IMR-90 (cell line): ENCODE data around the gene ZFYVE21. TPM values are rescaled to one million over a fixed set of nuclear protein-coding genes. Genes with fewer than 3 reads are reported as not detected.

Source experiments
- ATAC-seq: fragments of 200-7000 bp; cut with Tn5 transposase; 2 replicates; pipeline ENCODE4 v1.9.1; 2020; ENCODE audit warnings: low read depth, mild to moderate bottlenecking, moderate library complexity
- BruUV-seq: library from RNA; stranded (reverse); fragments of 400-500 nt; replicated peaks from 2 replicates; lab custom pipeline; 2021; lab: Mats Ljungman, UMichigan
- CTCF ChIA-PET: fragments of 300-600 bp; formaldehyde crosslinking; extraction: SDS; loops from one replicate; lab custom pipeline; 2021; ENCODE audit warnings: antibody characterized with exemption; lab: Yijun Ruan, JAX
- POLR2A ChIA-PET: fragments of 300-600 bp; sonication (Branson Sonifier 250); formaldehyde crosslinking; loops from one replicate; lab custom pipeline; 2022; ENCODE audit warnings: antibody characterized with exemption; ENCODE audit not compliant: unreplicated experiment; lab: Charles Lee
- DNase-seq: peaks from one replicate; pipeline ENCODE4 v3.0.0; 2013
- H2AFZ ChIP-seq: replicated peaks from 2 replicates; pipeline ENCODE3; 2013; ENCODE audit warnings: low read length, mild to moderate bottlenecking; ENCODE audit not compliant: poor library complexity
- H2AK5ac ChIP-seq: 2 replicates; pipeline ENCODE4 v1.6.1; 2013; ENCODE audit warnings: low read depth, low read length, inconsistent platforms
- H2AK9ac ChIP-seq: replicated peaks from 2 replicates; pipeline ENCODE3; 2013; ENCODE audit warnings: mild to moderate bottlenecking, low read depth, low read length, moderate library complexity; ENCODE audit not compliant: poor library complexity
- H2BK120ac ChIP-seq: 2 replicates; pipeline ENCODE4 v1.6.1; 2013; ENCODE audit warnings: low read depth, low read length, inconsistent platforms
- H2BK15ac ChIP-seq: 3 replicates; pipeline ENCODE4 v1.6.1; 2013; ENCODE audit warnings: low read depth, low read length, inconsistent platforms
- H2BK20ac ChIP-seq: 2 replicates; pipeline ENCODE4 v1.6.1; 2013; ENCODE audit warnings: low read depth, mild to moderate bottlenecking, inconsistent platforms, low read length, moderate library complexity
- H2BK5ac ChIP-seq: 2 replicates; pipeline ENCODE4 v1.6.1; 2013; ENCODE audit warnings: mild to moderate bottlenecking, low read depth, low read length, inconsistent platforms; ENCODE audit not compliant: poor library complexity, severe bottlenecking
- H3K14ac ChIP-seq: replicated peaks from 2 replicates; pipeline ENCODE4 v1.6.1; 2013; ENCODE audit warnings: low read depth, low read length, inconsistent platforms
- H3K18ac ChIP-seq: 2 replicates; pipeline ENCODE4 v1.6.1; 2013; ENCODE audit warnings: low read depth, low read length, control low read depth
- H3K23ac ChIP-seq: 2 replicates; pipeline ENCODE4 v1.6.1; 2013; ENCODE audit warnings: low read depth, low read length, inconsistent platforms
- H3K27ac ChIP-seq: 2 replicates; pipeline ENCODE4 v1.5.1; 2013; ENCODE audit warnings: mild to moderate bottlenecking, control low read depth, low read length; ENCODE audit not compliant: insufficient read depth
- H3K27me3 ChIP-seq: 2 replicates; pipeline ENCODE4 v1.6.1; 2013; ENCODE audit warnings: low read length; ENCODE audit not compliant: control insufficient read depth, insufficient read depth
- H3K36me3 ChIP-seq: 2 replicates; pipeline ENCODE4 v1.6.1; 2013; ENCODE audit warnings: low read length, mixed read lengths; ENCODE audit not compliant: control insufficient read depth, insufficient read depth
- H3K4ac ChIP-seq: 2 replicates; pipeline ENCODE4 v1.6.1; 2013; ENCODE audit warnings: low read depth, low read length, inconsistent platforms
- H3K4me1 ChIP-seq: 2 replicates; pipeline ENCODE4 v1.6.1; 2013; ENCODE audit warnings: low read length, mixed read lengths; ENCODE audit not compliant: control insufficient read depth, insufficient read depth
- H3K4me2 ChIP-seq: 2 replicates; pipeline ENCODE4 v1.6.1; 2013; ENCODE audit warnings: low read depth, mild to moderate bottlenecking, control low read depth, low read length, moderate library complexity
- H3K4me3 ChIP-seq: 2 replicates; pipeline ENCODE4 v1.5.1; 2013; ENCODE audit warnings: low read depth, mild to moderate bottlenecking, control low read depth, low read length, moderate library complexity; ENCODE audit not compliant: insufficient read depth
- H3K56ac ChIP-seq: 2 replicates; pipeline ENCODE4 v1.6.1; 2013; ENCODE audit warnings: low read length, inconsistent platforms; ENCODE audit not compliant: insufficient read depth; ENCODE audit errors: extremely low read depth
- H3K79me1 ChIP-seq, 2 experiments: 2 replicates each; pipeline ENCODE4 v1.6.1; 2013; ENCODE audit warnings: low read length in 2 of 2, inconsistent platforms in 1 of 2, low read depth in 1 of 2
- H3K9ac ChIP-seq: 2 replicates; pipeline ENCODE4 v1.6.1; 2013; ENCODE audit warnings: low read depth, low read length, control low read depth
- H3K9me1 ChIP-seq: 2 replicates; pipeline ENCODE4 v1.6.1; 2013; ENCODE audit warnings: low read length, inconsistent platforms; ENCODE audit not compliant: insufficient read depth
- H3K9me3 ChIP-seq: 2 replicates; pipeline ENCODE4 v1.6.1; 2013; ENCODE audit warnings: low read length; ENCODE audit not compliant: control insufficient read depth, insufficient read depth
- H4K20me1 ChIP-seq: 2 replicates; pipeline ENCODE4 v1.6.1; 2013; ENCODE audit warnings: low read length, inconsistent platforms; ENCODE audit not compliant: insufficient read depth
- H4K5ac ChIP-seq: 2 replicates; pipeline ENCODE4 v1.6.1; 2013; ENCODE audit warnings: mild to moderate bottlenecking, low read depth, low read length, control low read depth
- H4K8ac ChIP-seq, 2 experiments: 2 replicates each; pipeline ENCODE4 v1.6.1; 2013; ENCODE audit warnings: low read depth in 2 of 2, low read length in 2 of 2, control low read depth in 1 of 2, inconsistent platforms in 1 of 2
- H4K91ac ChIP-seq: 2 replicates; pipeline ENCODE4 v1.6.1; 2013; ENCODE audit warnings: low read depth, low read length, inconsistent platforms; ENCODE audit not compliant: insufficient read depth
- BHLHE40 ChIP-seq: fragments of 150-350 bp; IDR thresholded peaks from 2 replicates; pipeline ENCODE4 v1.6.1; 2016; ENCODE audit warnings: mild to moderate bottlenecking, low read depth, low read length
- CEBPB ChIP-seq: IDR thresholded peaks from 2 replicates; pipeline ENCODE4 v1.6.1; 2012; ENCODE audit warnings: low read depth, low read length, improper control_type of control experiment
- CHD1 ChIP-seq: IDR thresholded peaks from 2 replicates; pipeline ENCODE4 v1.6.1; 2012; ENCODE audit warnings: low read depth, low read length, improper control_type of control experiment
- CTCF ChIP-seq: conservative IDR thresholded peaks from 2 replicates; pipeline ENCODE4 v1.5.1; 2012; ENCODE audit warnings: mild to moderate bottlenecking, low read depth, low read length, improper control_type of control experiment
- FOS ChIP-seq: fragments of 150-350 bp; IDR thresholded peaks from 2 replicates; pipeline ENCODE4 v1.6.1; 2016; ENCODE audit warnings: low read depth, low read length
- MAFK ChIP-seq: IDR thresholded peaks from 2 replicates; pipeline ENCODE4 v1.6.1; 2012; ENCODE audit warnings: low read depth, low read length, improper control_type of control experiment
- MAZ ChIP-seq: IDR thresholded peaks from 2 replicates; pipeline ENCODE4 v1.6.1; 2012; ENCODE audit warnings: low read depth, mild to moderate bottlenecking, low read length, improper control_type of control experiment, moderate library complexity, borderline replicate concordance
- MXI1 ChIP-seq: IDR thresholded peaks from 2 replicates; pipeline ENCODE4 v1.6.1; 2012; ENCODE audit warnings: low read depth, mild to moderate bottlenecking, low read length, moderate library complexity, borderline replicate concordance
- NFE2L2 ChIP-seq: fragments of 150-350 bp; IDR thresholded peaks from 2 replicates; pipeline ENCODE4 v1.6.1; 2016; ENCODE audit warnings: low read depth, mild to moderate bottlenecking, low read length
- POLR2A ChIP-seq: IDR thresholded peaks from 2 replicates; pipeline ENCODE4 v1.6.1; 2012; ENCODE audit warnings: mild to moderate bottlenecking, low read depth, low read length
- RAD21 ChIP-seq: IDR thresholded peaks from 2 replicates; pipeline ENCODE4 v1.6.1; 2012; ENCODE audit warnings: low read length, improper control_type of control experiment
- RCOR1 ChIP-seq: IDR thresholded peaks from 2 replicates; pipeline ENCODE4 v1.6.1; 2012; ENCODE audit warnings: mild to moderate bottlenecking, low read length, improper control_type of control experiment; ENCODE audit not compliant: insufficient replicate concordance
- RFX5 ChIP-seq: IDR thresholded peaks from 2 replicates; pipeline ENCODE4 v1.8.0; 2012; ENCODE audit warnings: low read depth, mild to moderate bottlenecking, low read length, moderate library complexity
- SMC3 ChIP-seq: fragments of 150-350 bp; IDR thresholded peaks from 2 replicates; pipeline ENCODE4 v1.6.1; 2016; ENCODE audit warnings: low read depth, mild to moderate bottlenecking, antibody characterized with exemption, low read length, moderate library complexity
- WGBS, 2 experiments: methylation state at CpG; one replicate each; pipeline versions ENCODE4 v1.1.5 to v1.1.7; 2013; ENCODE audit warnings: missing lambda C conversion rate in 2 of 2; ENCODE audit not compliant: insufficient read length in 1 of 2; ENCODE audit errors: extremely low coverage in 2 of 2; 5-methylcytosine and 5-hydroxymethylcytosine counted together
- dilution Hi-C: fragments of 300-500 bp; cut with HindIII; formaldehyde crosslinking; loops from one replicate; pipeline ENCODE4 v1.14.3; 2018; ENCODE audit warnings: low sequenced_read_pairs; ENCODE audit not compliant: unreplicated experiment
- in situ Hi-C: fragments of 300-500 bp; cut with MboI; formaldehyde crosslinking; loops from 3 replicates; pipeline ENCODE4 v1.14.3; 2019; ENCODE audit warnings: low sequenced_read_pairs, inconsistent platforms, mixed read lengths
- intact Hi-C: fragments of 100-400 bp; cut with micrococcal nuclease; formaldehyde crosslinking; loops from 2 replicates; pipeline ENCODE4 v1.10.0; 2022
- polyA plus RNA-seq, 3 experiments: library from polyadenylated mRNA; depleted of rRNA; stranded (reverse); fragments of >200 nt; gene quantifications; 2 replicates each; pipeline ENCODE4 v1.2.3, GENCODE V29; 2012; ENCODE audit warnings: low replicate concordance in 1 of 3
- total RNA-seq: library from RNA; depleted of rRNA; stranded (reverse); fragments of >200 nt; gene quantifications from 2 replicates; pipeline ENCODE4 v1.2.3, GENCODE V29; 2012
- TF ChIP-seq, protein P1 (sequence below): fragments of 150-350 bp; IDR thresholded peaks from 2 replicates; pipeline ENCODE4 v1.6.1; 2017; ENCODE audit warnings: mild to moderate bottlenecking, antibody characterized with exemption, low read length, low read depth
- TF ChIP-seq, protein P2 (sequence below): fragments of 150-350 bp; IDR thresholded peaks from 2 replicates; pipeline ENCODE4 v1.6.1; 2016; ENCODE audit warnings: low read depth, mild to moderate bottlenecking, low read length, moderate library complexity, borderline replicate concordance

The ZFYVE21 gene
- total and polyA plus RNA-seq, 2 of the 4 experiments (the other 2 are of a cell fraction): 41.2 to 89.2 TPM

DNA sequence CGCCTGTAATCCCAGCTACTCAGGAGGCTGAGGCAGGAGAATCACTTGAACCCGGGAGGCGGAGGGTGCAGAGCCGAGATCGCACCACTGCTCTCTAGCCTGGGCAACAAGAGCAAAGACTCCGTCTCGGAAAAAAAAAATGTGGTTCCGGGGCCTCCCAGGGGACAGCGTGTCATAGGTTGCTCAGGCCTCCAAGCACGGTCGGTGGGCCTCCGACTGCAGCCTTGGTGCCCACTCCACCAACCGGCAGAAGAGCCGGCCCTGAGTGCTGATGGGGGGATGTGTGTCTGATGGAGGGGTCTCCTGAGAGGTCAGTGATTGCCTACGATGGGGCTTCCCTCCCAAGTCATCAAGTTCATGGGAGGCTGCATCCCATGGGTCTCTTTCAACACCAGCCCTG is 15.9 kb downstream of the ZFYVE21 start:
- no peak for ATAC-seq

More for the DNA sequence above, 15.9 kb downstream of the ZFYVE21 start:
- Histone ChIP-seq H3K4me2 (no peak overlapping the region), H3K9ac (no peak overlapping the region), H2AK9ac (no peak overlapping the region), H3K23ac (no peak overlapping the region), H3K79me1 (peaks cover 3 to 8% of the 10 kb centered on the region in 2 experiments), H2AK5ac (no peak overlapping the region), H3K18ac (no peak overlapping the region), H3K14ac (no peak overlapping the region), H3K56ac (no peak overlapping the region), H4K5ac (no peak overlapping the region), H3K4me3 (no peak overlapping the region), H2BK120ac (no peak overlapping the region), H4K91ac (no peak overlapping the region), H4K20me1 (peaks cover 10% of the 10 kb centered on the region), H2AFZ (no peak overlapping the region), H3K9me3 (no peaks in the 10 kb centered on the region), H3K27ac (no peak overlapping the region), H2BK5ac (no peak overlapping the region), H2BK15ac (no peak overlapping the region), H3K4ac (no peak overlapping the region), H3K4me1 (no peaks in the 10 kb centered on the region), H3K36me3 (peaks cover 54% of the 10 kb centered on the region), H3K9me1 (no peaks in the 10 kb centered on the region), H4K8ac (no peak overlapping the region), H2BK20ac (no peak overlapping the region), H3K27me3 (no peaks in the 10 kb centered on the region)
- ChIA-PET POLR2A (no interaction called here), CTCF (no interaction called here)
- DNase-seq: no peak
- intact Hi-C loops: no loop called here
- 98% methylated on average over 8 of the region's 15 CpGs; no CpG with 5 or more reads in 1 of the 2 experiments for WGBS, 2 experiments
- no TSS peak for BruUV-seq
- in situ Hi-C loops: no loop called here
- TF ChIP-seq BHLHE40 (no peak), RAD21 (no peak), CEBPB (no peak), MXI1 (no peak), RFX5 (no peak), POLR2A (no peak), FOS (no peak), NFE2L2 (no peak), MAZ (no peak), SMC3 (no peak), CHD1 (no peak), MAFK (no peak), CTCF (no peak), RCOR1 (no peak)
- TF ChIP-seq, protein P1, sequence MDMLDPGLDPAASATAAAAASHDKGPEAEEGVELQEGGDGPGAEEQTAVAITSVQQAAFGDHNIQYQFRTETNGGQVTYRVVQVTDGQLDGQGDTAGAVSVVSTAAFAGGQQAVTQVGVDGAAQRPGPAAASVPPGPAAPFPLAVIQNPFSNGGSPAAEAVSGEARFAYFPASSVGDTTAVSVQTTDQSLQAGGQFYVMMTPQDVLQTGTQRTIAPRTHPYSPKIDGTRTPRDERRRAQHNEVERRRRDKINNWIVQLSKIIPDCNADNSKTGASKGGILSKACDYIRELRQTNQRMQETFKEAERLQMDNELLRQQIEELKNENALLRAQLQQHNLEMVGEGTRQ: no peak
- TF ChIP-seq, protein P2, sequence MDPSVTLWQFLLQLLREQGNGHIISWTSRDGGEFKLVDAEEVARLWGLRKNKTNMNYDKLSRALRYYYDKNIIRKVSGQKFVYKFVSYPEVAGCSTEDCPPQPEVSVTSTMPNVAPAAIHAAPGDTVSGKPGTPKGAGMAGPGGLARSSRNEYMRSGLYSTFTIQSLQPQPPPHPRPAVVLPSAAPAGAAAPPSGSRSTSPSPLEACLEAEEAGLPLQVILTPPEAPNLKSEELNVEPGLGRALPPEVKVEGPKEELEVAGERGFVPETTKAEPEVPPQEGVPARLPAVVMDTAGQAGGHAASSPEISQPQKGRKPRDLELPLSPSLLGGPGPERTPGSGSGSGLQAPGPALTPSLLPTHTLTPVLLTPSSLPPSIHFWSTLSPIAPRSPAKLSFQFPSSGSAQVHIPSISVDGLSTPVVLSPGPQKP: no peak
- dilution Hi-C loops: no loop called here
